CD4-positive, alpha-beta T cell treated with Interleukin-4 for 1 hour (primary cell): Measurements from ENCODE around the gene TTI1.
A peak's percentile ranks its signal among the peaks of the same experiment; 100 is the strongest.

Source experiments
- DNase-seq, 2 donors: peaks; one replicate each; pipeline ENCODE4 v3.0.0-alpha.2; 2020 to 2022

The TTI1 gene

DNA sequence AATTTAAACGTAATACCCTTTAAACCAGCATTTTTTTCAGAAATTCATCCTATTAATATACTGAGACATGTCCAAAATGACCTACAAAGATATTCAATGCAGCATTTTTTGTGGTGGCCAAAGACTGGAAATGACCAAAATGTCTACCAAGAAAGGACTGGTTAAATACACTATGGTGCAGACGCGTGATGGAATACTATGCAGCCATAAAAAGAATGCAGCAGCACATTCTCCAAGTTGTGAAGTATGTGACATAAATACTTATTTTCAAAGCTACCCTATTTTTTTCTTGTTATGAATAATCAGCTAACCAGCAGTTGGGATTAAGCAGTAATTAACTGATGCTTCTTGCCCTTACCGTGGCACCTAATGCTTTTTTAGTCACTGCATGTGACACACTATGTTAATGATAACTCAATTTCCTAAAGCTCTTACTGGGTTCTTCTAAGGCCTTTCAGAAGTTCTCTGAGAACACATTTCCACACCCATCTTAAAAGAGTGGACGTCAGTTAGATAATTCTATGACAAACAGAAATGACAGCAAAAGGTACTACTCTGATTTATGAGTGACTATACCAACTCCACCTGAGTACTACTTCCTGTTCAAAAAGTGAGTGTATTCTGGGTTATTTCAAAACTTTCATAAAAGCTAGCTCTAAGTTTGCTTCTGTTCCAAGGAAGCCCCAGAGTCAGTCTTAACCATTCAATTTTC lies 24.9 kb downstream of the TTI1 start:
- no peak for DNase-seq

DNA sequence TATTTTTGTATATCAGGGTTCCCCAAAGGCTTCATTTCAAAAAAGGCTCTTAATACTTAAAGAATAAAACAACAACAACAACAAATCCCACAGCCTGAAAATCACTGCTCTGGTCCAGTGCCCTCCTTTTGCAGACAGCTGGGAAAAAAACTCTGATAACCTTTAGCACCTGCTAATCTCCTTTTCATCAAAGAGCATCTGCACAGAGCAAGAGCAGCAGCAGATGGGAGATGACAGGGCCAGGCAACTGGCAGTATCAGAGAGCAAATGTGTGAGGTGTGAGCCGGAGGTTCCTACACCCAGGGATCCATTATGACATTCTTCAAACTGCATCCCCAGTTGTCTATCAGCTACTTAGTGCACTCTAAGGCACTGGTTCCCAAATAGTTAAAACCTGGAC lies 25.7 kb downstream of the TTI1 start:
- DNase-seq, result no peak

DNA sequence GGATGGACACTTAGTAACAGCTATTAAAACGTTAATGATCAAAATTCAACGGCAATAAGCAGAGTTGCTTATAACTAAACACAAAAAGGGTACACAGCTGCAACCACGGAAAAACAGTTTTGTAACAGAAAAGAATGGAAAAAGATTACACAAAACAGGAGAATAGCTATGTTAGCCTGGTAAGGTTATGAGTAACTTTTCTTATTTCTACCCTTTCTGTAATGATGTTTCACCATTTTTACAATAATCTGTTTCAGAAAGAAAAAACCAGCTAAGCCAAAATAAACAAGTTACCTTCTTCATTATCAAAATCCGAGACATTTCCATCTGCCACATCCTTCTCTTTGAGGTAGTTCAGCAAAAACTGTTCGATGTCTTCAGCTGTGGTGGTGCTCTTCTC lies 27.4 kb downstream of the TTI1 start:
- DNase-seq, result no peak

DNA sequence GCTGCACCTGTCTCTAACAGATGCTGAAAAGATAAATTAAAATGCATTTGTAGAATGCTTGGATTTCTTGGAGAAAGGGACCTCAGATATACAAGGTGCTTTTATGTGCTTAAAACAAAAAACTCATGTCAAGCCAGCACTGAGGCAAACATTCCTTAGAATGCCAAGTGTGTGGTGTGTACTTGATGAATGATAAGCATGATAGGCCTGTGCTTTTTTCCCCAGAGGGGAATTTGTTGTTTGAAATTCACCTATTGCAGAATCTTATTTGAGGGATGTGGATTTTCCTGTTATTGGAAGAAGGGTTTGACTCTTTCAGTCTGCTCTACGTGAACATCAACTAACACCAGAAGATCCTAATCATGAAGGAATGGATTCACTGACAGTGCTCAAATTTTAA lies 28.8 kb downstream of the TTI1 start:
- DNase-seq, result no peak

GRCh38 chr20:38002422-38002821 lies 30.8 kb downstream of the TTI1 start:
- no peak for DNase-seq

DNA sequence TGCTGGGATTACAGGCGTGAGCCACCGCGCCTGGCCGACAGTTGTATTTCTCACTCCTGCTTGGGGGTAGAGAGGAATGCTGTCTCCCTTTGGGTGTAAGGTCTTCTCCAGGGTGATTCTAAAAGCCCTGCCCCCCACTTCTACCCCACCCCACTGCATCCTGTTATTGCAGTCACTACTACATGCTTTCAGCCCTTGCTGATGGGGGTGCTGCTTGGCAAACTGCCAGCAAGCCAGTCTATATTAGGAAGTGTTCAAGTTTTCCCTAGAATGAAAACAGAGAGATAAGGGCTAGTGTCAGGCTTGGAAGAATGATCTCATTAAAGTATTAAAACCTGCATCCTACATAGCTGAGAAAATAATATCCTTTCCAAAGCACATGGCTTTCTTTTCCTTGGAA lies 31.3 kb downstream of the TTI1 start:
- no peak for DNase-seq

GRCh38 chr20:38001173-38001875 lies 31.9 kb downstream of the TTI1 start:
- no peak for DNase-seq

DNA sequence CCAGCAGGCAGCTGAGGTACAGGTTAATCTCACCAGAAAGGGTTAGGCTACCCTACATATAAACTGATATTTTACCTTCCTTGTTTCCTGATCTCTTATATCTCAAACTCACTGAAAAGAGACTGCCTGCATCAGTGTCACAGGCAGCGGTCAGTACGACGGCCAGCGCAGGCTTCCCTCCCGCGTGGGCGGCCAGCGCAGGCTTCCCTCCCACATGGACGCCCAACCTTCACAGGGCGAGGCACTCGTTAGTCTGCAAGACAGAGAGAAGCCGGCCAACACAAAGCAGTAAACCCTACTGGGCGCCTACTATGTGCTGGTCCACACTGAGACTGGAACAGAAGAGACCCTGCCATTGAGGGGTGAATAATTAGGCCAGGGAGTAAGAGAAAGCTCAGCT lies 33.0 kb downstream of the TTI1 start:
- DNase-seq, result no peak

- DNase-seq, result no peak
Measured at GRCh38 chr20:37999526-38000263, 33.6 kb downstream of the TTI1 start.

DNA sequence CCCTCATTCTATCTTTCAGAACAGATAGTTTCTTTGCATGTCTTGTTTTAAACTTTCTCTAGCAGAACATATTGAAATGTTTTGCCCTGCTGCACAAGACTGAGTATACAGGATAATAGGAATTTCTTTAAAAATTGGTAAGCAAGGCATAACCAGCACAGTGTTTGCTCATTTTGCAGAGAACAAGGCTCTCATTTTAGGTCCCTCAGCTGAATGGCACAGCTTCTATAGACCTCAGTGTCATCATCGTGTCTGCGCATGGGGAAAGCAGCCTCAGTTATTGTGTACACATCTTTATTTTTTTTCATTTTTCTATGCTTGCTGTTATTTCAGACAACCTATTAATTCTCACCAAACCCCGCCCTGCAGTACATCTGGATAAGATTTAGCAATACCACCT lies 35.7 kb downstream of the TTI1 start:
- no peak for DNase-seq

GRCh38 chr20:37995856-37996605 lies 37.2 kb downstream of the TTI1 start:
- no peak for DNase-seq

DNA sequence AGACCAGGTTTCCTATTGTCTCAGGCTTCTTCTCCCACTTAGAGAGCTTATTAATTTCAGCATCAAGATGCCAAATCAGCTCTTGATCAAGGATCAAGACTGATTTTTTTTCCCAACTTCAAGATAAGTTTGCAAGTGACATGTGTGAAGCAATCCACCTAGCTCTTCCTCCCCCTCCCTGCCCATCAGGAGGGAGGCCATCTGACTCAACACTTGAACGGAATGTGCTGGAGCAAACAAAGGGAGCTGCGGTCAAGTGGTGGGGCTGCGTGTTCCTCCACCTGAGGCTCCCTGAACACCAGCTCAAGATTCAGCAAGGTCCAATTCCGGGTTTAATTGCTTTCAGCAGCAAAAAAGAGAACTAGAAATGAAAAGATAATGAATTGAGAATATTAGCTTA lies 38.7 kb downstream of the TTI1 start:
- DNase-seq, result no peak

DNA sequence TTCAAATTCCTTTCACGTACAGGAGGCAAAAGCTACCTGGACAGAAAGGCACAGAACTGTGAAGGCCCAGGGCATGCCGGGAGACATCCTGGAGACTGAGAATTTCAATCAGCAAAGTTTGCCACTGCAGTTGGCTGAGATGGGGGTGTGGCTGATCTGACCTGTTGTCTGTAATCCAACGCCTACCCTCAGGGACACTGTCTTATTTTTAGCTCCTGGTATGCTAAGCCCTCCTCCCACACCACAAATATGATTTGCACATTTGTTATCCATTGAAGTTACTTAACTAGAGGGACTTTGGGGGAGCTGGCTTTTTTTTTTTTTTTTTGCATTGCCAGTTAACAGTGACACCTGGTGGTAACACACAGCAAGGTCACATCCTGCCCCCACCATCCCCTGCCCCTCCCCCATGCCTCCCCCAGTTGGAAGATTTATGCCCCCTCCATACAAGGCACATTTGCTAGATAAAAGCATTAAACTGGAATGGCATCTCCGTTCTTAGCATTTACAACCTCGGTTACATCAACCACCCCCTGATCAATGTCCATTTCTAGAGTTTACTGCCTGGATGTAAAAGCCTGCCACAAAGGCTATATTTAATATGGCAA lies 40.4 kb downstream of the TTI1 start:
- peak in 1 of 2 donors; percentile 14 for DNase-seq

- no peak for DNase-seq
Measured at GRCh38 chr20:37991908-37992307, 41.3 kb downstream of the TTI1 start.

- DNase-seq, result no peak
Measured at GRCh38 chr20:37991157-37991866, 41.9 kb downstream of the TTI1 start.

GRCh38 chr20:37990571-37991151 lies 42.6 kb downstream of the TTI1 start:
- peak; percentile 44 to 78 for DNase-seq

- DNase-seq, result no peak
Measured at GRCh38 chr20:37989601-37990295, 43.5 kb downstream of the TTI1 start.

GRCh38 chr20:37988306-37988954 lies 44.8 kb downstream of the TTI1 start:
- DNase-seq, result no peak

DNA sequence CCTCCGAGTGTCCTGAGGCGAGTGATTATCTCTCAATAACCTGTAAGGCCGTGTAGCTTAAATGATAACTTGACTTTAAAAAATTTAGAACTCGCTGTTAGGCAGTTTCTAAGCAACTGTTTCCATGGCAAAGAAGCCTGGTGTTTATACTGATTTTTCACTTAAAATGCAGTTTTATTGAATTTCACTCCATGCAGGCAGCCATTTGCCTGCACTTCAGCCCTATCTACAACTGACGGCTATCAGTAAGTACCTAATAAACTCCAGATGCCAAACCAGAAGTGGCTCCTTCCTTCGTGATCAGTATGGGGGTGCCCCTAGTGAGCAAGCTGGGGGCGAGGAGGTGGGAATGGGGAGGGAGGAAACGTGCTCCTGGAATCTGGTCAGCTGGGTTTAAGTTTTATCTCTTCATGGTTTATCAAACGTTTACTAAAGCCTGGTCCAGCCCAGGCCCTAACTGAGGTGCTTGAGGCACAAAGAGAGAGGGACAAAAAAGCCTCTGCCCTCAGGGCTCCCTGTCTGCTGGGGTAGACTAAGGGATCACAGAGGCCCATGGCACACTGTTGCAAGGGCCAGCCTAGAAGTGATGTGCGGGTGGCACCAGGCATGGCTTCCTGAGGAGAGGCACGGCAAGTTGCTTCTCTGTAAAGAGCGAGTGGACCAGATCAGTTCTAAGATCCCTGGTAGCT lies 45.5 kb downstream of the TTI1 start:
- DNase-seq, result no peak
